Right atrium auricular region (tissue), 2 donors: Measurements from ENCODE around the gene D2HGDH. TPM values are rescaled to one million over a fixed set of nuclear protein-coding genes. Genes with fewer than 3 reads are reported as not detected.

Experiments
- DNase-seq: peaks from one replicate; pipeline ENCODE4 v3.0.0-alpha.2; 2019; ENCODE audit warnings: low spot score
- H3K27ac ChIP-seq, 2 donors: fragments of 200-600 bp; sonication (generic); 1 replicate in 1 of 2; 2 replicates in 1 of 2; pipeline ENCODE4 v1.5.1; 2016 to 2019
- H3K27me3 ChIP-seq, 2 donors: fragments of 200-600 bp; sonication (generic); one replicate each; pipeline versions ENCODE4 v1.5.1 to v1.6.0; 2017 to 2019
- H3K36me3 ChIP-seq: fragments of 200-600 bp; sonication (generic); one replicate; pipeline ENCODE4 v1.5.1; 2016
- H3K4me1 ChIP-seq, 2 donors: fragments of 200-600 bp; sonication (generic); one replicate each; pipeline versions ENCODE4 v1.5.1 to v1.6.0; 2017 to 2019
- H3K4me3 ChIP-seq, 2 donors: fragments of 200-600 bp; sonication (generic); 1 replicate in 1 of 2; 2 replicates in 1 of 2; pipeline ENCODE4 v1.5.1; 2017 to 2019; ENCODE audit warnings: mild to moderate bottlenecking in 1 of 2, moderate library complexity in 1 of 2
- H3K9me3 ChIP-seq, 2 donors: fragments of 200-600 bp; sonication (generic); one replicate each; pipeline ENCODE4 v1.5.1; 2019
- CTCF ChIP-seq, 2 donors: fragments of 200-600 bp; sonication (generic); IDR thresholded peaks; one replicate each; pipeline ENCODE4 v1.5.1; 2019; ENCODE audit warnings: antibody characterized with exemption in 2 of 2
- total RNA-seq, 2 donors: library from RNA; depleted of rRNA; stranded (reverse); fragments of >200 nt; gene quantifications; one replicate each; pipeline ENCODE4 v1.1.0, GENCODE V29; 2016

D2HGDH gene
- total RNA-seq, 2 donors from 2014 or later, result 7.5 to 11.7 TPM

- no peak for TF ChIP-seq CTCF (IDR thresholded peaks at IDR 0.05)
- no peaks in the 10 kb centered on the region for H3K27me3 ChIP-seq
- H3K36me3 ChIP-seq, result peaks cover 31% of the 10 kb centered on the region
Measured at GRCh38 chr2:241692448-241692847, 42.0 kb upstream of the D2HGDH start.

GRCh38 chr2:241695651-241696050 lies 38.8 kb upstream of the D2HGDH start:
- no peak for DNase-seq
- TF ChIP-seq CTCF (IDR thresholded peaks at IDR 0.05), result no peak
- no peak overlapping the region for H3K27ac ChIP-seq
- no peaks in the 10 kb centered on the region for H3K9me3 ChIP-seq
- no peaks in the 10 kb centered on the region for H3K27me3 ChIP-seq
- H3K4me1 ChIP-seq, result no peaks in the 10 kb centered on the region
- H3K4me3 ChIP-seq, result no peak overlapping the region
- H3K36me3 ChIP-seq, result peaks cover 20% of the 10 kb centered on the region

More at GRCh38 chr2:241692448-241692847, 42.0 kb upstream of the D2HGDH start:
- no peak overlapping the region for H3K4me3 ChIP-seq
- peaks cover 0 to 19% of the 10 kb centered on the region in 2 donors for H3K4me1 ChIP-seq
- H3K9me3 ChIP-seq, result no peaks in the 10 kb centered on the region
- DNase-seq, result no peak
- no peak overlapping the region for H3K27ac ChIP-seq

GRCh38 chr2:241701149-241701398 lies 33.4 kb upstream of the D2HGDH start:
- peak overlapping the region; percentile 87 to 95 for H3K27ac ChIP-seq
- peak; percentile 21 to 56 for TF ChIP-seq CTCF (IDR thresholded peaks at IDR 0.05)
- peaks cover 17% of the 10 kb centered on the region for H3K36me3 ChIP-seq

GRCh38 chr2:241701399-241702154 lies 32.9 kb upstream of the D2HGDH start, which contains the start of gene ING5:
Gene ING5 (plus strand): TSS chr2:241702039. CDS start chr2:241702066, 27 bp downstream.
- peaks cover 22% of the 10 kb centered on the region for H3K36me3 ChIP-seq
- peak; percentile 98 for DNase-seq
- peak within 1 kb of the TSS; percentile 72 to 79 for H3K4me3 ChIP-seq
- H3K4me1 ChIP-seq, result peaks cover 0 to 15% of the 10 kb centered on the region in 2 donors
- peak within 1 kb of the TSS; percentile 87 to 95 for H3K27ac ChIP-seq
- no peaks in the 10 kb centered on the region for H3K27me3 ChIP-seq
- no peaks in the 10 kb centered on the region for H3K9me3 ChIP-seq
- no peak for TF ChIP-seq CTCF (IDR thresholded peaks at IDR 0.05)

More at GRCh38 chr2:241701149-241701398, 33.4 kb upstream of the D2HGDH start:
- Histone ChIP-seq H3K4me1 (peaks cover 0 to 15% of the 10 kb centered on the region in 2 donors), H3K27me3 (no peaks in the 10 kb centered on the region), H3K9me3 (no peaks in the 10 kb centered on the region), H3K4me3 (peak overlapping the region; percentile 72 to 79)
- peak; percentile 82 for DNase-seq

- Histone ChIP-seq H3K4me1 (peaks cover 0 to 15% of the 10 kb centered on the region in 2 donors), H3K36me3 (peaks cover 30% of the 10 kb centered on the region), H3K27ac (peak overlapping the region; percentile 87 to 95), H3K27me3 (no peaks in the 10 kb centered on the region), H3K4me3 (peak overlapping the region; percentile 72 to 79), H3K9me3 (no peaks in the 10 kb centered on the region)
- peak; percentile 11 to 50 for TF ChIP-seq CTCF (IDR thresholded peaks at IDR 0.05)
- DNase-seq, result peak; percentile 83
Measured at GRCh38 chr2:241702155-241703031, 32.0 kb upstream of the D2HGDH start.
